Measurements from ENCODE around the gene KRTAP15-1. TPM values are rescaled to one million over a fixed set of nuclear protein-coding genes. Genes with fewer than 3 reads are reported as not detected.

Gene KRTAP15-1
- polyA plus RNA-seq, 3 donors from 2014 or later, result not detected

GRCh38 chr21:30448514-30448913, 8.4 kb downstream of the KRTAP15-1 start:
- H3K27me3 Mint-ChIP-seq (ENCODE audit: low read depth in 3 of 3), result no peaks in the 10 kb centered on the region
- DNase-seq, result no peak
- H3K9me3 Mint-ChIP-seq, result peaks cover 2 to 29% (median 6%) of the 10 kb centered on the region in 6 donors
- no peak overlapping the region for H3K27ac Mint-ChIP-seq
- no peaks in the 10 kb centered on the region for H3K4me1 Mint-ChIP-seq
- no peak overlapping the region for H3K4me3 Mint-ChIP-seq
- no peaks in the 10 kb centered on the region for H3K36me3 Mint-ChIP-seq

- Mint-ChIP-seq H3K4me1 (no peaks in the 10 kb centered on the region), H3K9me3 (peaks cover 0 to 23% (median 8%) of the 10 kb centered on the region in 6 donors), H3K27ac (no peak overlapping the region), H3K4me3 (no peak overlapping the region), H3K36me3 (no peaks in the 10 kb centered on the region), H3K27me3 (ENCODE audit: low read depth in 3 of 3) (no peaks in the 10 kb centered on the region)
- DNase-seq, result no peak
Observed at GRCh38 chr21:30463713-30464112, 23.6 kb downstream of the KRTAP15-1 start.

GRCh38 chr21:30468900-30469714, 29.0 kb downstream of the KRTAP15-1 start:
- no peaks in the 10 kb centered on the region for H3K27me3 Mint-ChIP-seq (ENCODE audit: low read depth in 3 of 3)
- H3K4me1 Mint-ChIP-seq, result no peaks in the 10 kb centered on the region
- H3K9me3 Mint-ChIP-seq, result peaks cover 2 to 24% (median 7%) of the 10 kb centered on the region in 6 donors
- no peak overlapping the region for H3K4me3 Mint-ChIP-seq
- DNase-seq, result no peak
- no peaks in the 10 kb centered on the region for H3K36me3 Mint-ChIP-seq
- no peak overlapping the region for H3K27ac Mint-ChIP-seq

GRCh38 chr21:30478004-30478403, 37.9 kb downstream of the KRTAP15-1 start:
- no peak overlapping the region for H3K27ac Mint-ChIP-seq

GRCh38 chr21:30479259-30479658, 39.2 kb downstream of the KRTAP15-1 start:
- H3K27ac Mint-ChIP-seq, result no peak overlapping the region
- no peaks in the 10 kb centered on the region for H3K27me3 Mint-ChIP-seq (ENCODE audit: low read depth in 3 of 3)

More at GRCh38 chr21:30478004-30478403, 37.9 kb downstream of the KRTAP15-1 start:
- H3K4me1 Mint-ChIP-seq, result no peaks in the 10 kb centered on the region
- H3K36me3 Mint-ChIP-seq, result no peaks in the 10 kb centered on the region
- no peak overlapping the region for H3K4me3 Mint-ChIP-seq
- no peaks in the 10 kb centered on the region for H3K27me3 Mint-ChIP-seq (ENCODE audit: low read depth in 3 of 3)
- no peak for DNase-seq
- peaks cover 3 to 24% (median 11%) of the 10 kb centered on the region in 6 donors for H3K9me3 Mint-ChIP-seq

GRCh38 chr21:30480145-30480544, 40.1 kb downstream of the KRTAP15-1 start, which contains the start of gene KRTAP19-1:
Gene KRTAP19-1, minus strand, starts transcription at chr21:30480367. Its CDS starts 50 bp downstream, at chr21:30480317.
- no peak for DNase-seq
- no peaks in the 10 kb centered on the region for H3K4me1 Mint-ChIP-seq
- no peak within 1 kb of the TSS for H3K27ac Mint-ChIP-seq
- H3K4me3 Mint-ChIP-seq, result no peak within 1 kb of the TSS
- no peaks in the 10 kb centered on the region for H3K27me3 Mint-ChIP-seq (ENCODE audit: low read depth in 3 of 3)
- no peaks in the 10 kb centered on the region for H3K36me3 Mint-ChIP-seq
- H3K9me3 Mint-ChIP-seq, result peaks cover 0 to 14% (median 6%) of the 10 kb centered on the region in 6 donors

More at GRCh38 chr21:30479259-30479658, 39.2 kb downstream of the KRTAP15-1 start:
- no peak for DNase-seq
- no peak overlapping the region for H3K4me3 Mint-ChIP-seq
- no peaks in the 10 kb centered on the region for H3K36me3 Mint-ChIP-seq
- H3K4me1 Mint-ChIP-seq, result no peaks in the 10 kb centered on the region
- H3K9me3 Mint-ChIP-seq, result peaks cover 0 to 17% (median 8%) of the 10 kb centered on the region in 6 donors

- peaks cover 0 to 4% (median 0%) of the 10 kb centered on the region in 3 donors for H3K36me3 Mint-ChIP-seq
- H3K9me3 Mint-ChIP-seq, result peaks cover 5 to 28% (median 15%) of the 10 kb centered on the region in 6 donors
- DNase-seq, result no peak
- no peak overlapping the region for H3K4me3 Mint-ChIP-seq
- no peak overlapping the region for H3K27ac Mint-ChIP-seq
- no peaks in the 10 kb centered on the region for H3K4me1 Mint-ChIP-seq
- H3K27me3 Mint-ChIP-seq (ENCODE audit: low read depth in 3 of 3), result no peaks in the 10 kb centered on the region
Observed at GRCh38 chr21:30482130-30482529, 42.1 kb downstream of the KRTAP15-1 start.

GRCh38 chr21:30486180-30486579, 46.1 kb downstream of the KRTAP15-1 start:
- Mint-ChIP-seq H3K36me3 (peaks cover 0 to 4% (median 0%) of the 10 kb centered on the region in 3 donors), H3K4me3 (no peak overlapping the region), H3K9me3 (peaks cover 2 to 29% (median 18%) of the 10 kb centered on the region in 6 donors), H3K27ac (no peak overlapping the region), H3K27me3 (ENCODE audit: low read depth in 3 of 3) (peaks cover 0 to 2% (median 1%) of the 10 kb centered on the region in 3 donors), H3K4me1 (no peaks in the 10 kb centered on the region)
- no peak for DNase-seq

- no peak for DNase-seq
- H3K27me3 Mint-ChIP-seq (ENCODE audit: low read depth in 3 of 3), result peaks cover 0 to 2% (median 1%) of the 10 kb centered on the region in 3 donors
- H3K9me3 Mint-ChIP-seq, result peaks cover 0 to 36% (median 18%) of the 10 kb centered on the region in 6 donors
- H3K4me1 Mint-ChIP-seq, result no peaks in the 10 kb centered on the region
- H3K27ac Mint-ChIP-seq, result no peak within 1 kb of the TSS
- peaks cover 0 to 4% (median 0%) of the 10 kb centered on the region in 3 donors for H3K36me3 Mint-ChIP-seq
- no peak within 1 kb of the TSS for H3K4me3 Mint-ChIP-seq
Observed at GRCh38 chr21:30487336-30487735, 47.3 kb downstream of the KRTAP15-1 start, which contains the start of gene KRTAP19-2. Gene KRTAP19-2, minus strand, starts transcription at chr21:30487436. Its CDS starts 88 bp downstream, at chr21:30487348.

Other genes starting within 250 kb of the KRTAP15-1 start
- not detected for gene CLDN8, start 224.2 kb upstream of the KRTAP15-1 start, polyA plus RNA-seq
- gene KRTAP24-1, start 157.3 kb upstream of the KRTAP15-1 start, polyA plus RNA-seq, result not detected
- not detected for gene KRTAP25-1, start 150.8 kb upstream of the KRTAP15-1 start, polyA plus RNA-seq
- not detected for gene KRTAP26-1, start 120.0 kb upstream of the KRTAP15-1 start, polyA plus RNA-seq
- not detected for gene KRTAP27-1, start 102.6 kb upstream of the KRTAP15-1 start, polyA plus RNA-seq
- not detected for gene KRTAP23-1, start 91.7 kb upstream of the KRTAP15-1 start, polyA plus RNA-seq
- not detected for gene KRTAP13-2, start 68.0 kb upstream of the KRTAP15-1 start, polyA plus RNA-seq
- gene KRTAP13-1, start 44.2 kb upstream of the KRTAP15-1 start, polyA plus RNA-seq, result not detected
- gene KRTAP13-3, start 14.3 kb upstream of the KRTAP15-1 start, polyA plus RNA-seq, result not detected
- gene KRTAP13-4, start 10.1 kb upstream of the KRTAP15-1 start, polyA plus RNA-seq, result not detected
- not detected for gene KRTAP19-1, start 40.1 kb downstream of the KRTAP15-1 start, polyA plus RNA-seq
- gene KRTAP19-2, start 47.2 kb downstream of the KRTAP15-1 start, polyA plus RNA-seq, result not detected
- not detected for gene KRTAP19-3, start 51.7 kb downstream of the KRTAP15-1 start, polyA plus RNA-seq
- not detected for gene KRTAP19-4, start 56.9 kb downstream of the KRTAP15-1 start, polyA plus RNA-seq
- not detected for gene KRTAP19-5, start 61.9 kb downstream of the KRTAP15-1 start, polyA plus RNA-seq
- gene KRTAP19-6, start 101.6 kb downstream of the KRTAP15-1 start, polyA plus RNA-seq, result not detected
- not detected for gene KRTAP19-7, start 121.0 kb downstream of the KRTAP15-1 start, polyA plus RNA-seq
- not detected for gene KRTAP22-2, start 150.1 kb downstream of the KRTAP15-1 start, polyA plus RNA-seq
- not detected for gene KRTAP6-3, start 152.2 kb downstream of the KRTAP15-1 start, polyA plus RNA-seq
- not detected for gene KRTAP6-2, start 158.6 kb downstream of the KRTAP15-1 start, polyA plus RNA-seq
- gene KRTAP22-1, start 160.8 kb downstream of the KRTAP15-1 start, polyA plus RNA-seq, result not detected
- gene KRTAP6-1, start 173.7 kb downstream of the KRTAP15-1 start, polyA plus RNA-seq, result not detected
- not detected for gene KRTAP20-1, start 176.2 kb downstream of the KRTAP15-1 start, polyA plus RNA-seq
- gene KRTAP20-4, start 180.4 kb downstream of the KRTAP15-1 start, polyA plus RNA-seq, result not detected
- gene KRTAP20-2, start 194.9 kb downstream of the KRTAP15-1 start, polyA plus RNA-seq, result not detected
- not detected for gene KRTAP20-3, start 202.6 kb downstream of the KRTAP15-1 start, polyA plus RNA-seq